ENCODE measurements around the gene MRPL40.

MRPL40 gene

DNA sequence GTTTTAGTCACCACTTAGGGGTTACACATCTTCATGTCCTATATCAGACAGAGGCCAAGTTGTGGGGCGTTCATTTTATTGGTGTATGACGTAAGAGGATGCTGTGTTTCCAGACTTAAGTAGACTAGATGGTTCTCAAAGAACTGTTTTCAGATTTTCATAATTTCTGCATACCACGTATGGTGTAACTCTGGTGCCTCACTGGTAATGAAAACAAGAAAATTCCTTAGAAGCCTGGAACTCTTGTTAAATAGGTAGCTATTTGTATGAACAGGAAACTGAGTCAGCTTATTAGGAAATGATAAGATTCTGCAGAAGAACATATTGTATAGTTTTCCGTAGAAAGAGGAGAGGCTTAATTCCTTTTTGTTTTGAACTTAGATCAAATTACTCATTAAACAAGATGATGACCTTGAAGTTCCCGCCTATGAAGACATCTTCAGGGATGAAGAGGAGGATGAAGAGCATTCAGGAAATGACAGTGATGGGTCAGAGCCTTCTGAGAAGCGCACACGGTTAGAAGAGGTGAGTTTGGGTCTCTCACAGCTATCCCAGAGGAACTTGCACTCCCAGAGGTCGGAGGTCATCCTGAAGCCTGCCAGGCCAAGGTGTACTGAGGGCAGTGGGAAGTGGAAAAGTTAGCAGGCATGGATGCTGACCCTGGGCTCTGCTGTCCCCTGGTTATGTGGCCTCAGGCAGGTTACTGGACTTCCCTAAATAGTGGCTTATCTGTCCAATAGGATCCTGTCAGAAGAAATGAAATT, 51.3 kb downstream of the MRPL40 start:
- no peaks in the 10 kb centered on the region for H3K9me3 Mint-ChIP-seq
- no peak overlapping the region for H3K27ac Mint-ChIP-seq
- no peak overlapping the region for H3K4me3 Mint-ChIP-seq

More for the DNA sequence above, 51.3 kb downstream of the MRPL40 start:
- DNase-seq (no peak), ATAC-seq (replicated peaks) (no peak)
- Mint-ChIP-seq H3K27me3 (no peaks in the 10 kb centered on the region), H3K36me3 (peaks cover 12 to 16% of the 10 kb centered on the region in 2 donors), H3K4me1 (peaks cover 9 to 20% of the 10 kb centered on the region in 2 donors)

All from stimulated activated naive B cell treated with anti-CD40 and anti-IgM and Interleukin-4, amounts not matched to agents 10 μg/mL and 1 μg/mL and 100 μg/mL, for 72 hours (primary cell).